C4-2B (cell line): Measurements from ENCODE around the gene PHPT1.

Experiments
- CTCF ChIP-seq: fragments of 450-650 bp; conservative IDR thresholded peaks from 2 replicates; pipeline ENCODE4 v1.5.1; 2017; ENCODE audit warnings: mild to moderate bottlenecking
- ZFX ChIP-seq: fragments of 450-650 bp; IDR thresholded peaks from 2 replicates; pipeline ENCODE4 v1.6.1; 2017

- TF ChIP-seq CTCF (no peak), ZFX (no peak)
These were observed 3.7 kb downstream of the PHPT1 start for GRCh38 chr9:136852664-136853595.
